Keratinocyte (primary cell): Measurements from ENCODE around the gene FBP1. TPM values are rescaled to one million over a fixed set of nuclear protein-coding genes. Genes with fewer than 3 reads are reported as not detected.

Experiments used
- DNase-seq: peaks from one replicate; pipeline ENCODE4 v3.0.0-alpha.2; 2011; ENCODE audit warnings: low read depth, missing footprints, low spot score
- FAIRE-seq: peaks from 2 replicates; lab custom pipeline; 2011; peaks lifted over from hg19 to GRCh38; lab: Jason Lieb, UNC
- H2AFZ ChIP-seq: 2 replicates; pipeline ENCODE4 v1.6.0; 2012; ENCODE audit warnings: low read length, control low read depth, inconsistent platforms; ENCODE audit not compliant: control insufficient read depth
- H3K27ac ChIP-seq: 2 replicates; pipeline ENCODE4 v1.5.1; 2011; ENCODE audit warnings: low read length; ENCODE audit not compliant: control insufficient read depth, insufficient read depth
- H3K27me3 ChIP-seq: 3 replicates; pipeline ENCODE4 v1.6.0; 2011; ENCODE audit warnings: low read length; ENCODE audit not compliant: control insufficient read depth, insufficient read depth; ENCODE audit errors: extremely low read depth
- H3K36me3 ChIP-seq, 2 experiments: 2 replicates in 1 of 2; 3 replicates in 1 of 2; pipeline ENCODE4 v1.5.1; 2011; ENCODE audit warnings: low read length in 2 of 2, mild to moderate bottlenecking in 1 of 2; ENCODE audit not compliant: control insufficient read depth in 2 of 2, insufficient read depth in 2 of 2; ENCODE audit errors: extremely low read depth in 1 of 2
- H3K4me1 ChIP-seq: 3 replicates; pipeline ENCODE4 v1.5.1; 2011; ENCODE audit warnings: low read length; ENCODE audit not compliant: control insufficient read depth, insufficient read depth; ENCODE audit errors: extremely low read depth
- H3K4me2 ChIP-seq: 3 replicates; pipeline ENCODE4 v1.6.0; 2011; ENCODE audit warnings: low read depth, low read length; ENCODE audit not compliant: control insufficient read depth, insufficient read depth; ENCODE audit errors: extremely low read depth
- H3K4me3 ChIP-seq, 3 experiments: fragments of 200-600 bp in 1 of 3; sonication (generic) in 1 of 3; 2 replicates in 2 of 3; 3 replicates in 1 of 3; pipeline ENCODE4 v1.5.1; 2011 to 2016; ENCODE audit warnings: low read length in 3 of 3, mild to moderate bottlenecking in 3 of 3, control low read depth in 2 of 3, inconsistent platforms in 1 of 3, low read depth in 1 of 3, mixed read lengths in 1 of 3, mixed run types in 1 of 3, moderate library complexity in 1 of 3; ENCODE audit not compliant: control insufficient read depth in 2 of 3, insufficient read depth in 2 of 3; ENCODE audit errors: extremely low read depth in 1 of 3
- H3K79me2 ChIP-seq: 2 replicates; pipeline ENCODE4 v1.6.0; 2012; ENCODE audit warnings: low read length; ENCODE audit not compliant: control insufficient read depth, insufficient read depth
- H3K9ac ChIP-seq: 3 replicates; pipeline ENCODE4 v1.6.0; 2011; ENCODE audit warnings: low read length; ENCODE audit not compliant: control insufficient read depth, insufficient read depth; ENCODE audit errors: extremely low read depth
- H3K9me1 ChIP-seq: 3 replicates; pipeline ENCODE4 v1.6.0; 2011; ENCODE audit warnings: low read length; ENCODE audit not compliant: control insufficient read depth, insufficient read depth; ENCODE audit errors: extremely low read depth
- H3K9me3 ChIP-seq: 2 replicates; pipeline ENCODE4 v1.5.1; 2012; ENCODE audit warnings: low read depth, low read length; ENCODE audit not compliant: control insufficient read depth
- H4K20me1 ChIP-seq: 3 replicates; pipeline ENCODE4 v1.6.0; 2011; ENCODE audit warnings: low read length; ENCODE audit not compliant: control insufficient read depth, insufficient read depth; ENCODE audit errors: extremely low read depth
- EZH2 ChIP-seq: IDR thresholded peaks from one replicate; pipeline ENCODE4 v1.6.1; 2012; ENCODE audit warnings: inconsistent platforms, mild to moderate bottlenecking, low read length, moderate library complexity
- dilution Hi-C: fragments of 300-500 bp; cut with MboI; formaldehyde crosslinking; loops from one replicate; pipeline ENCODE4 v1.7.0; 2020; ENCODE audit warnings: low sequenced_read_pairs; ENCODE audit not compliant: extremely low pct_ligation_motif_present
- polyA plus RNA-seq, 5 experiments: library from polyadenylated mRNA; depleted of rRNA in 3 of 5; stranded (reverse) in 3 of 5; stranded (forward) in 1 of 5; unstranded in 1 of 5; fragments of >200 nt; gene quantifications; 1 replicate in 1 of 5; 2 replicates in 3 of 5; 3 replicates in 1 of 5; pipeline versions ENCODE4 v1.2.1 to v1.2.3, GENCODE V29; 2011 to 2012; ENCODE audit warnings: missing spikeins in 2 of 5, low read depth in 1 of 5, low replicate concordance in 1 of 5
- TF ChIP-seq, protein P1 (sequence below), 3 experiments: IDR thresholded peaks in 1 of 3; conservative IDR thresholded peaks in 1 of 3; optimal IDR thresholded peaks in 1 of 3; 2 replicates in 2 of 3; 3 replicates in 1 of 3; pipeline versions ENCODE3 to v1.5.1; 2011; ENCODE audit warnings: low read length in 3 of 3, mild to moderate bottlenecking in 3 of 3, moderate library complexity in 2 of 3, control low read depth in 1 of 3, inconsistent platforms in 1 of 3; ENCODE audit not compliant: insufficient read depth in 2 of 3; ENCODE audit errors: extremely low read depth in 1 of 3

The FBP1 gene
- polyA plus RNA-seq, 1 donor (not counting 4 experiments of a cell fraction or from before 2014, with no cell fraction given), result 0.16 TPM

DNA sequence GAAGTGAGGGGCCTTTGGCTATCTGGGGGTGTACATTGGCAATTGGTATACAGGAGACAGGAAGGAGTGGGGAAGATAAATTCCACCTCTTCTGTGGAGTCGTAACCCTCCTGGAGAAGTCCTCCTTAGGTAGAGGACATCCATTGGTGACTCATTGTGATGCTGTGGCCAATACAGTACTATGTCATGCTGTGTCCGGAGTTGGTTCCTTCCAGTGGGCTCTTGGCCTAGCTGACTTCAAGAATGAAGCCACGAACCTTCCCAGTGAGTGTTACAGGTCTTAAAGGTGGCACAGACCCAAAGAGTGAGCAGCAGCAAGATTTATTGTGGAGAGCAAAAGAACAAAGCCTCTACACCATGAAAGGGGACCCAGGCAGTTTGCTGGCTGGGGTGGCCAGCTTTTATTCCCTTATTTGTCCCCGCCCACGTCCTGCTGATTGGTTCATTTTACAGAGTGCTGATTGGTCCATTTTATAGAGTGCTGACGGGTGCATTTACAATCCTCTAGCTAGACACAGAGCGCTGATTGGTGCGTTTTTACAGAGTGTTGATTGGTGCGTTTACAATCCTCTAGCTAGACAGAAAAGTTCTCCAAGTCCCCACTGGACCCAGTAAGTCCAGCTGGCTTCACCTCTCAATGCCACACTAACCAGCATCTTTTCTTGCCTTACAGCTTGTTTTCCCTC is 37.3 kb upstream of the FBP1 start:
- FAIRE-seq, result no peak
- H3K9me3 ChIP-seq, result no peaks in the 10 kb centered on the region
- H3K4me1 ChIP-seq, result peaks cover 26% of the 10 kb centered on the region
- DNase-seq, result no peak
- dilution Hi-C loops, result no loop called here
- no peak overlapping the region for H3K4me3 ChIP-seq
- H3K9me1 ChIP-seq, result no peaks in the 10 kb centered on the region
- no peak overlapping the region for H3K9ac ChIP-seq
- no peaks in the 10 kb centered on the region for H3K27me3 ChIP-seq
- no peaks in the 10 kb centered on the region for H3K36me3 ChIP-seq
- no peak overlapping the region for H3K27ac ChIP-seq
- H3K4me2 ChIP-seq, result no peak overlapping the region
- no peaks in the 10 kb centered on the region for H3K79me2 ChIP-seq
- H2AFZ ChIP-seq, result no peak overlapping the region
- no peaks in the 10 kb centered on the region for H4K20me1 ChIP-seq
- TF ChIP-seq, protein P1, sequence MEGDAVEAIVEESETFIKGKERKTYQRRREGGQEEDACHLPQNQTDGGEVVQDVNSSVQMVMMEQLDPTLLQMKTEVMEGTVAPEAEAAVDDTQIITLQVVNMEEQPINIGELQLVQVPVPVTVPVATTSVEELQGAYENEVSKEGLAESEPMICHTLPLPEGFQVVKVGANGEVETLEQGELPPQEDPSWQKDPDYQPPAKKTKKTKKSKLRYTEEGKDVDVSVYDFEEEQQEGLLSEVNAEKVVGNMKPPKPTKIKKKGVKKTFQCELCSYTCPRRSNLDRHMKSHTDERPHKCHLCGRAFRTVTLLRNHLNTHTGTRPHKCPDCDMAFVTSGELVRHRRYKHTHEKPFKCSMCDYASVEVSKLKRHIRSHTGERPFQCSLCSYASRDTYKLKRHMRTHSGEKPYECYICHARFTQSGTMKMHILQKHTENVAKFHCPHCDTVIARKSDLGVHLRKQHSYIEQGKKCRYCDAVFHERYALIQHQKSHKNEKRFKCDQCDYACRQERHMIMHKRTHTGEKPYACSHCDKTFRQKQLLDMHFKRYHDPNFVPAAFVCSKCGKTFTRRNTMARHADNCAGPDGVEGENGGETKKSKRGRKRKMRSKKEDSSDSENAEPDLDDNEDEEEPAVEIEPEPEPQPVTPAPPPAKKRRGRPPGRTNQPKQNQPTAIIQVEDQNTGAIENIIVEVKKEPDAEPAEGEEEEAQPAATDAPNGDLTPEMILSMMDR (optimal IDR thresholded peaks at IDR 0.05 in 1 of 3, IDR thresholded peaks at IDR 0.05 in 1 of 3, conservative IDR thresholded peaks at IDR 0.05 in 1 of 3; ENCODE audit: extremely low read depth in 1 of 3, insufficient read depth in 2 of 3, low read length in 3 of 3), result no peak
- TF ChIP-seq EZH2, result no peak

DNA sequence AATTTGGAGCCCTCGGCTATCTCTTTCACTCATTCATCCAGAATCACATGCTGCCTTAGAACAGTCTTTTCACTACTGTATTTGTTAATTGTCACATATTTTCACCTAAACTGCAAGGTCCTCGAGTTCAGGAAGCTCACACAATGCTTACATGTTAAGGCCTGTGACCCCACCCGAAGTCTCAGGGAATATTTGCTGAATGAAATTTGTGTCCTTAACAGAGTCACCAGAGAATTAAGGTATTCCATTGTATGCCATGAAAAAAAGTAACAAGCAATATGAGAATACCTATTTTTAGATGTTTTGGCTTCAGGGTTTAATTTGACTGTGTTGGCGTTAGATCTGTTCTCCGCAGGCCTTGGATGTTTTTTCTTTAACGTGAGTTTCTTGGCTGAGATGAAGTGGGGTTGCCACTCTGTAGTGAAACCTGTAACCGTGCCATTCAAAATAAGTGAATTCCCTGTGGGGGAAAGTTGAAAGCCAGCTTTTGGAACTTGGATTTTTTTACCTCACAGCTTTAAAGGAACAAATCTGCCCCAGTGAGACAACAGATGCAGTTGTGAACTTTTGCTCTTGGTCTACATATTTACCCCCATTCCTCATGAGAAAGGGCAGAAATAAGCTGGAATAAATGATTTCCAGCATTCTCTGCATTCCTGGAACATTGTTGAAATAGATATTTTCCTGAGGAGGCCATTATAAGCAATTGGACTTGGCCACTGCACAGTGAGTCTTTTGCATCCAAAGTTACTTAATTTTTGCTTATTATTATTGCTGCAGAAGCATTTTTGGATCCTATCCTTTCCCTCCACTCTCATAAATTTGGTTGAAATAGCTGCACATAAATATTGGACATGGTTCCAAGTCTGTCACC is 35.9 kb upstream of the FBP1 start:
- DNase-seq (no peak), FAIRE-seq (no peak)
- Histone ChIP-seq H3K4me2 (peak overlapping the region; percentile 3), H3K27ac (no peak overlapping the region), H2AFZ (peak overlapping the region; percentile 51), H3K4me1 (peaks cover 26% of the 10 kb centered on the region), H4K20me1 (no peaks in the 10 kb centered on the region), H3K9me1 (no peaks in the 10 kb centered on the region), H3K4me3 (no peak overlapping the region), H3K27me3 (no peaks in the 10 kb centered on the region), H3K79me2 (no peaks in the 10 kb centered on the region), H3K9me3 (no peaks in the 10 kb centered on the region), H3K36me3 (no peaks in the 10 kb centered on the region), H3K9ac (no peak overlapping the region)
- dilution Hi-C loops, result no loop called here
- TF ChIP-seq, protein P1 (optimal IDR thresholded peaks at IDR 0.05 in 1 of 3, IDR thresholded peaks at IDR 0.05 in 1 of 3, conservative IDR thresholded peaks at IDR 0.05 in 1 of 3; ENCODE audit: extremely low read depth in 1 of 3, insufficient read depth in 2 of 3, low read length in 3 of 3), result no peak
- no peak for TF ChIP-seq EZH2
